Liver (tissue), 3 donors: Measurements from ENCODE around the gene PUS7L.

Source experiments
- ATF3 ChIP-seq: IDR thresholded peaks from 2 replicates; pipeline ENCODE4 v1.6.1; 2016; ENCODE audit warnings: antibody characterized with exemption
- CTCF ChIP-seq: fragments of 150-350 bp; IDR thresholded peaks from 2 replicates; pipeline ENCODE4 v1.5.1; 2017; ENCODE audit warnings: improper control_type of control experiment, low read depth, low read length; ENCODE audit not compliant: missing input control
- EGR1 ChIP-seq, 2 donors: IDR thresholded peaks; 2 replicates each; pipeline ENCODE4 v1.6.1; 2016 to 2018; ENCODE audit warnings: antibody characterized with exemption in 2 of 2, low read depth in 2 of 2
- GABPA ChIP-seq, 2 donors: IDR thresholded peaks in 1 of 2; conservative IDR thresholded peaks in 1 of 2; 2 replicates each; pipeline ENCODE4 v1.6.1; 2016; ENCODE audit warnings: antibody characterized with exemption in 2 of 2, mild to moderate bottlenecking in 1 of 2, moderate library complexity in 1 of 2
- HNF4G ChIP-seq: IDR thresholded peaks from 2 replicates; pipeline ENCODE4 v1.6.1; 2016; ENCODE audit warnings: antibody characterized with exemption
- JUND ChIP-seq, 2 donors: IDR thresholded peaks; 2 replicates each; pipeline ENCODE4 v1.6.1; 2016; ENCODE audit warnings: antibody characterized with exemption in 2 of 2
- RAD21 ChIP-seq, 2 donors: IDR thresholded peaks; 2 replicates each; pipeline ENCODE4 v1.6.1; 2016; ENCODE audit warnings: antibody characterized with exemption in 2 of 2, mild to moderate bottlenecking in 2 of 2
- REST ChIP-seq: IDR thresholded peaks from 2 replicates; pipeline ENCODE4 v1.6.1; 2016; ENCODE audit warnings: antibody characterized with exemption, mild to moderate bottlenecking
- RXRA ChIP-seq, 2 donors: IDR thresholded peaks; 2 replicates each; pipeline ENCODE4 v1.6.1; 2017 to 2018; ENCODE audit warnings: antibody characterized with exemption in 2 of 2, mild to moderate bottlenecking in 1 of 2
- SP1 ChIP-seq: IDR thresholded peaks from 2 replicates; pipeline ENCODE4 v1.6.1; 2018; ENCODE audit warnings: antibody characterized with exemption, mild to moderate bottlenecking
- TAF1 ChIP-seq: conservative IDR thresholded peaks from 2 replicates; pipeline ENCODE4 v1.6.1; 2016; ENCODE audit warnings: antibody characterized with exemption, mild to moderate bottlenecking
- YY1 ChIP-seq: IDR thresholded peaks from 2 replicates; pipeline ENCODE4 v1.6.1; 2016; ENCODE audit warnings: antibody characterized with exemption, mild to moderate bottlenecking
- ZBTB33 ChIP-seq: IDR thresholded peaks from 2 replicates; pipeline ENCODE4 v1.6.1; 2016; ENCODE audit warnings: antibody characterized with exemption
- donor health status: healthy.
- donor health status: healthy.

- TF ChIP-seq CTCF = no peak
- no peak for TF ChIP-seq RAD21 (IDR thresholded peaks at IDR 0.05)
- no peak for TF ChIP-seq EGR1 (IDR thresholded peaks at IDR 0.05; ENCODE audit: low read depth in 2 of 2)
- no peak for TF ChIP-seq TAF1
- TF ChIP-seq RXRA (IDR thresholded peaks at IDR 0.05) = no peak
- TF ChIP-seq YY1 = no peak
- TF ChIP-seq ZBTB33 = no peak
- no peak for TF ChIP-seq HNF4G
- no peak for TF ChIP-seq ATF3
- no peak for TF ChIP-seq JUND (IDR thresholded peaks at IDR 0.05)
- TF ChIP-seq SP1 = no peak
- no peak for TF ChIP-seq GABPA (IDR thresholded peaks at IDR 0.05 in 1 of 2, conservative IDR thresholded peaks at IDR 0.05 in 1 of 2)
- TF ChIP-seq REST = no peak
Observed at GRCh38 chr12:43740511-43741100, 18.0 kb downstream of the PUS7L start.
